ENCODE data around the gene RDH5.

- no peak for TF ChIP-seq CTCF (IDR thresholded peaks at IDR 0.05; ENCODE audit: poor library complexity, severe bottlenecking)
- TF ChIP-seq MXI1 (conservative IDR thresholded peaks at IDR 0.05; ENCODE audit: poor library complexity, severe bottlenecking) = no peak
- TF ChIP-seq EP300 (conservative IDR thresholded peaks at IDR 0.05; ENCODE audit: poor library complexity, severe bottlenecking) = no peak
- TF ChIP-seq SMC3 (conservative IDR thresholded peaks at IDR 0.05; ENCODE audit: poor library complexity) = no peak
- TF ChIP-seq POLR2AphosphoS5 (IDR thresholded peaks at IDR 0.05) = no peak
- no peak for TF ChIP-seq TAF1 (IDR thresholded peaks at IDR 0.05; ENCODE audit: low read depth)
- no peak for TF ChIP-seq EZH2 (IDR thresholded peaks at IDR 0.05; ENCODE audit: borderline replicate concordance, insufficient read depth, low read length, poor library complexity, severe bottlenecking)
- TF ChIP-seq RAD21 (conservative IDR thresholded peaks at IDR 0.05) = no peak
Measured at GRCh38 chr12:55762646-55763045, 42.5 kb downstream of the RDH5 start.

Data from neural cell (in vitro differentiated cells).